Measurements from ENCODE around the gene CZIB. TPM values are rescaled to one million over a fixed set of nuclear protein-coding genes. Genes with fewer than 3 reads are reported as not detected.

Gene CZIB
- total RNA-seq, 1 experiment from 2014 or later: 56.7 TPM

- TF ChIP-seq CTCF (conservative IDR thresholded peaks at IDR 0.05; ENCODE audit: low read depth, low read length) (no peak), EZH2 (IDR thresholded peaks at IDR 0.05; ENCODE audit: borderline replicate concordance, low read depth, low read length, poor library complexity, severe bottlenecking) (no peak)
- H3K27me3 ChIP-seq (replicated peaks; ENCODE audit: insufficient read depth, low read depth, low read length, poor library complexity): no peaks in the 10 kb centered on the region
- no TSS peak for BruUV-seq (replicated peaks)
- H3K4me1 ChIP-seq (ENCODE audit: insufficient read depth, low read length, poor library complexity, severe bottlenecking): no peaks in the 10 kb centered on the region
- no peak overlapping the region for H3K4me3 ChIP-seq (ENCODE audit: low read depth, low read length, poor library complexity, severe bottlenecking)
- intact Hi-C loops (cut with micrococcal nuclease; ENCODE audit: unreplicated experiment): no loop called here
- CTCF ChIA-PET: no interaction called here
- no peaks in the 10 kb centered on the region for H3K9me3 ChIP-seq (ENCODE audit: low read depth, low read length, poor library complexity, severe bottlenecking)
- H3K27ac ChIP-seq (ENCODE audit: low read depth, low read length, poor library complexity, severe bottlenecking): no peak overlapping the region
- H3K36me3 ChIP-seq (ENCODE audit: insufficient read depth, low read length, poor library complexity, severe bottlenecking): no peaks in the 10 kb centered on the region
- POLR2A ChIA-PET (ENCODE audit: low non-redundant PET): no interaction called here
- DNase-seq (ENCODE audit: low spot score): no peak
Measured at GRCh38 chr1:53166366-53166765, 54.1 kb downstream of the CZIB start.

- CTCF ChIA-PET: no interaction called here
- no TSS peak for BruUV-seq (replicated peaks)
- Histone ChIP-seq H3K27me3 (replicated peaks; ENCODE audit: insufficient read depth, low read depth, low read length, poor library complexity) (no peaks in the 10 kb centered on the region), H3K4me3 (ENCODE audit: low read depth, low read length, poor library complexity, severe bottlenecking) (no peak overlapping the region), H3K27ac (ENCODE audit: low read depth, low read length, poor library complexity, severe bottlenecking) (no peak overlapping the region), H3K4me1 (ENCODE audit: insufficient read depth, low read length, poor library complexity, severe bottlenecking) (no peaks in the 10 kb centered on the region), H3K9me3 (ENCODE audit: low read depth, low read length, poor library complexity, severe bottlenecking) (no peaks in the 10 kb centered on the region), H3K36me3 (ENCODE audit: insufficient read depth, low read length, poor library complexity, severe bottlenecking) (no peaks in the 10 kb centered on the region)
- no peak for DNase-seq (ENCODE audit: low spot score)
- POLR2A ChIA-PET (ENCODE audit: low non-redundant PET): no interaction called here
- TF ChIP-seq EZH2 (IDR thresholded peaks at IDR 0.05; ENCODE audit: borderline replicate concordance, low read depth, low read length, poor library complexity, severe bottlenecking) (no peak), CTCF (conservative IDR thresholded peaks at IDR 0.05; ENCODE audit: low read depth, low read length) (no peak)
- intact Hi-C loops (cut with micrococcal nuclease; ENCODE audit: unreplicated experiment): no loop called here
Measured at GRCh38 chr1:53165408-53165961, 54.9 kb downstream of the CZIB start.

Other genes with a start within 250 kb of the CZIB start
- gene PODN, start 158.4 kb downstream of the CZIB start, total RNA-seq (2021): 0.17 TPM in 1 of 2 replicates, not detected in the other
- not detected in 2 replicates for gene SLC1A7, start 78.0 kb downstream of the CZIB start, total RNA-seq (2021)
- 17.0 and 18.7 TPM in 2 replicates for gene CPT2, start 23.8 kb downstream of the CZIB start, total RNA-seq (2021)
- gene MAGOH, start 17.9 kb upstream of the CZIB start, total RNA-seq (2021): 75.1 and 76.3 TPM in 2 replicates
- gene LRP8, start 107.4 kb upstream of the CZIB start, total RNA-seq (2021): 24.6 and 24.7 TPM in 2 replicates
- gene DMRTB1, start 238.8 kb upstream of the CZIB start, total RNA-seq (2021): not detected in 2 replicates

Measured in A673 (cell line).